ENCODE data around the gene H2AZ2.

GRCh38 chr7:44798649-44799305, 49.1 kb downstream of the H2AZ2 start:
- TF ChIP-seq EZH2phosphoT487 (IDR thresholded peaks at IDR 0.05; ENCODE audit: low read length) (no peak), CTCF (IDR thresholded peaks at IDR 0.05; ENCODE audit: low read length) (no peak)
